Measurements from ENCODE around the gene SCO2.

GRCh38 chr22:50488006-50488677 is 37.3 kb downstream of the SCO2 start:
- TF ChIP-seq POLR2A (IDR thresholded peaks at IDR 0.05) = no peak
- TF ChIP-seq CTCF (IDR thresholded peaks at IDR 0.05) = no peak
